OCI-LY3 (cell line): Measurements from ENCODE around the gene ETHE1.

Experiments
- H2AFZ ChIP-seq: fragments of 200-600, 300-600 bp; shearing (Covaris generic); 2 replicates; pipeline ENCODE4 v1.6.0; 2014; ENCODE audit warnings: antibody characterized with exemption, low read depth, low read length
- H3K27ac ChIP-seq: fragments of 200-600, 300-600 bp; sonication (generic); 2 replicates; pipeline ENCODE4 v1.5.1; 2014; ENCODE audit warnings: mild to moderate bottlenecking, low read length, moderate library complexity, mixed read lengths
- H3K27me3 ChIP-seq: fragments of 200-600, 300-600 bp; sonication (generic); 2 replicates; pipeline ENCODE4 v1.6.1; 2014; ENCODE audit warnings: low read depth, low read length, mixed read lengths
- H3K36me3 ChIP-seq: fragments of 200-600, 300-600 bp; sonication (generic); replicated peaks from 2 replicates; pipeline ENCODE3; 2014; ENCODE audit warnings: low read depth, low read length, mixed read lengths
- H3K4me1 ChIP-seq: fragments of 300-600, 200-600 bp; sonication (generic); 2 replicates; pipeline ENCODE4 v1.6.1; 2014; ENCODE audit warnings: low read length, mixed read lengths
- H3K4me2 ChIP-seq: fragments of 200-600, 300-600 bp; sonication (generic); 2 replicates; pipeline ENCODE4 v1.6.1; 2014; ENCODE audit warnings: low read length, mixed read lengths
- H3K4me3 ChIP-seq: fragments of 300-600, 200-600 bp; sonication (generic); 2 replicates; pipeline ENCODE4 v1.5.1; 2014; ENCODE audit warnings: antibody characterized with exemption, mild to moderate bottlenecking, low read length, moderate library complexity
- H3K79me2 ChIP-seq: fragments of 300-600, 200-600 bp; shearing (Covaris generic); 2 replicates; pipeline ENCODE4 v1.6.1; 2014; ENCODE audit warnings: mild to moderate bottlenecking, low read length, mixed read lengths
- H3K9ac ChIP-seq: fragments of 300-600, 200-600 bp; shearing (Covaris generic); 2 replicates; pipeline ENCODE4 v1.6.0; 2014; ENCODE audit warnings: mild to moderate bottlenecking, low read length, moderate library complexity
- H3K9me3 ChIP-seq: fragments of 200-600, 300-600 bp; shearing (Covaris generic); 2 replicates; pipeline ENCODE4 v1.6.1; 2014; ENCODE audit warnings: low read length, mixed read lengths; ENCODE audit not compliant: insufficient read depth
- H4K20me1 ChIP-seq: fragments of 200-600, 300-600 bp; sonication (generic); 2 replicates; pipeline ENCODE4 v1.6.1; 2016; ENCODE audit warnings: low read length, mixed read lengths; ENCODE audit not compliant: insufficient read depth
- CTCF ChIP-seq: fragments of 200-600, 300-600 bp; sonication (generic); IDR thresholded peaks from 2 replicates; pipeline ENCODE4 v1.5.1; 2014; ENCODE audit warnings: antibody characterized with exemption, low read length, low read depth
- EZH2phosphoT487 ChIP-seq: fragments of 200-600 bp; shearing (Covaris generic); IDR thresholded peaks from 2 replicates; pipeline ENCODE4 v1.6.1; 2018; ENCODE audit warnings: antibody characterized with exemption, mixed run types, low read depth

ETHE1 gene

GRCh38 chr19:43489310-43489709, 37.7 kb downstream of the ETHE1 start:
- Histone ChIP-seq H3K4me2 (no peak overlapping the region), H3K9ac (no peak overlapping the region), H3K9me3 (no peaks in the 10 kb centered on the region), H4K20me1 (no peaks in the 10 kb centered on the region), H3K4me1 (peaks cover 23% of the 10 kb centered on the region), H3K4me3 (no peak overlapping the region), H3K36me3 (peaks cover 39% of the 10 kb centered on the region), H3K27ac (no peak overlapping the region), H3K27me3 (no peaks in the 10 kb centered on the region), H2AFZ (no peak overlapping the region), H3K79me2 (no peaks in the 10 kb centered on the region)
- TF ChIP-seq CTCF (no peak), EZH2phosphoT487 (no peak)

- H3K9ac ChIP-seq = no peak overlapping the region
- H2AFZ ChIP-seq = no peak overlapping the region
- no peak overlapping the region for H3K27ac ChIP-seq
- H3K4me2 ChIP-seq = no peak overlapping the region
- H3K79me2 ChIP-seq = no peaks in the 10 kb centered on the region
- H3K4me3 ChIP-seq = no peak overlapping the region
- TF ChIP-seq EZH2phosphoT487 (no peak), CTCF (no peak)
- H4K20me1 ChIP-seq = no peaks in the 10 kb centered on the region
- H3K9me3 ChIP-seq = no peaks in the 10 kb centered on the region
- H3K36me3 ChIP-seq = peaks cover 30% of the 10 kb centered on the region
- H3K4me1 ChIP-seq = peaks cover 23% of the 10 kb centered on the region
- H3K27me3 ChIP-seq = no peaks in the 10 kb centered on the region
Observed at GRCh38 chr19:43488179-43488578, 38.8 kb downstream of the ETHE1 start.

GRCh38 chr19:43486412-43486811, 40.6 kb downstream of the ETHE1 start:
- H3K4me3 ChIP-seq = no peak overlapping the region
- no peaks in the 10 kb centered on the region for H3K9me3 ChIP-seq
- H3K27me3 ChIP-seq = no peaks in the 10 kb centered on the region
- H3K27ac ChIP-seq = no peak overlapping the region
- no peak overlapping the region for H3K9ac ChIP-seq
- H3K36me3 ChIP-seq = peaks cover 33% of the 10 kb centered on the region
- H3K4me2 ChIP-seq = no peak overlapping the region
- peaks cover 23% of the 10 kb centered on the region for H3K4me1 ChIP-seq
- TF ChIP-seq CTCF (no peak), EZH2phosphoT487 (no peak)
- no peak overlapping the region for H2AFZ ChIP-seq
- H4K20me1 ChIP-seq = no peaks in the 10 kb centered on the region
- H3K79me2 ChIP-seq = no peaks in the 10 kb centered on the region

- no peak overlapping the region for H3K4me2 ChIP-seq
- no peaks in the 10 kb centered on the region for H3K79me2 ChIP-seq
- H3K27me3 ChIP-seq = no peaks in the 10 kb centered on the region
- H3K4me1 ChIP-seq = peaks cover 23% of the 10 kb centered on the region
- peaks cover 33% of the 10 kb centered on the region for H3K36me3 ChIP-seq
- TF ChIP-seq EZH2phosphoT487 (no peak), CTCF (no peak)
- H2AFZ ChIP-seq = no peak overlapping the region
- no peak overlapping the region for H3K9ac ChIP-seq
- no peak overlapping the region for H3K4me3 ChIP-seq
- no peaks in the 10 kb centered on the region for H3K9me3 ChIP-seq
- no peaks in the 10 kb centered on the region for H4K20me1 ChIP-seq
- no peak overlapping the region for H3K27ac ChIP-seq
Observed at GRCh38 chr19:43485951-43486350, 41.0 kb downstream of the ETHE1 start.
